Testis (tissue), 2 donors: ENCODE measurements around the gene CDC25A.

ENCODE experiments used
- POLR2A ChIP-seq: fragments of 450-650 bp; IDR thresholded peaks from one replicate; pipeline ENCODE4 v1.6.1; 2017; ENCODE audit warnings: antibody characterized with exemption, mild to moderate bottlenecking, moderate library complexity
- TF ChIP-seq, protein P1 (sequence below), 3 experiments: fragments of 450-650 bp in 2 of 3; fragments of 200-600 bp in 1 of 3; sonication (generic) in 1 of 3; IDR thresholded peaks; one replicate each; pipeline ENCODE4 v1.5.1; 2016 to 2019; ENCODE audit warnings: antibody characterized with exemption in 3 of 3, mild to moderate bottlenecking in 2 of 3, moderate library complexity in 1 of 3

- no peak for TF ChIP-seq POLR2A
- TF ChIP-seq, protein P1, sequence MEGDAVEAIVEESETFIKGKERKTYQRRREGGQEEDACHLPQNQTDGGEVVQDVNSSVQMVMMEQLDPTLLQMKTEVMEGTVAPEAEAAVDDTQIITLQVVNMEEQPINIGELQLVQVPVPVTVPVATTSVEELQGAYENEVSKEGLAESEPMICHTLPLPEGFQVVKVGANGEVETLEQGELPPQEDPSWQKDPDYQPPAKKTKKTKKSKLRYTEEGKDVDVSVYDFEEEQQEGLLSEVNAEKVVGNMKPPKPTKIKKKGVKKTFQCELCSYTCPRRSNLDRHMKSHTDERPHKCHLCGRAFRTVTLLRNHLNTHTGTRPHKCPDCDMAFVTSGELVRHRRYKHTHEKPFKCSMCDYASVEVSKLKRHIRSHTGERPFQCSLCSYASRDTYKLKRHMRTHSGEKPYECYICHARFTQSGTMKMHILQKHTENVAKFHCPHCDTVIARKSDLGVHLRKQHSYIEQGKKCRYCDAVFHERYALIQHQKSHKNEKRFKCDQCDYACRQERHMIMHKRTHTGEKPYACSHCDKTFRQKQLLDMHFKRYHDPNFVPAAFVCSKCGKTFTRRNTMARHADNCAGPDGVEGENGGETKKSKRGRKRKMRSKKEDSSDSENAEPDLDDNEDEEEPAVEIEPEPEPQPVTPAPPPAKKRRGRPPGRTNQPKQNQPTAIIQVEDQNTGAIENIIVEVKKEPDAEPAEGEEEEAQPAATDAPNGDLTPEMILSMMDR (IDR thresholded peaks at IDR 0.05) = no peak
Measured at GRCh38 chr3:48222616-48223513, 34.6 kb upstream of the CDC25A start, which contains the start of gene CAMP.
